Smooth muscle cell (in vitro differentiated cells): ENCODE data around the gene SDC3. TPM values are rescaled to one million over a fixed set of nuclear protein-coding genes. Genes with fewer than 3 reads are reported as not detected.

Experiments used
- DNase-seq: peaks from one replicate; lab custom pipeline; 2025; ENCODE audit not compliant: unreplicated experiment; lab: John Stamatoyannopoulos, UW
- H2AFZ ChIP-seq: fragments of 200-600 bp; sonication (generic); 2 replicates; pipeline ENCODE4 v1.6.0; 2016; ENCODE audit warnings: antibody characterized with exemption, low read depth, mild to moderate bottlenecking
- H3F3A ChIP-seq: fragments of 200-600 bp; sonication (generic); 2 replicates; pipeline ENCODE4 v1.6.0; 2017; ENCODE audit warnings: antibody characterized with exemption, low read depth
- H3K27ac ChIP-seq: fragments of 200-600 bp; sonication (generic); 2 replicates; pipeline ENCODE4 v1.5.1; 2016; ENCODE audit warnings: low read depth, mild to moderate bottlenecking
- H3K27me3 ChIP-seq: fragments of 200-600 bp; sonication (generic); 2 replicates; pipeline ENCODE4 v1.6.1; 2016; ENCODE audit warnings: low read depth, mild to moderate bottlenecking
- H3K36me3 ChIP-seq: fragments of 200-600 bp; sonication (generic); 2 replicates; pipeline ENCODE4 v1.5.1; 2016; ENCODE audit warnings: low read depth
- H3K4me1 ChIP-seq: fragments of 200-600 bp; sonication (generic); 2 replicates; pipeline ENCODE4 v1.5.1; 2016; ENCODE audit warnings: low read depth
- H3K4me2 ChIP-seq: fragments of 200-600 bp; sonication (generic); 2 replicates; pipeline ENCODE4 v1.6.0; 2016; ENCODE audit warnings: mild to moderate bottlenecking
- H3K4me3 ChIP-seq: fragments of 200-600 bp; sonication (generic); 2 replicates; pipeline ENCODE4 v1.5.1; 2016; ENCODE audit warnings: mild to moderate bottlenecking
- H3K79me2 ChIP-seq: fragments of 200-600 bp; sonication (generic); 2 replicates; pipeline ENCODE4 v1.6.0; 2016; ENCODE audit warnings: low read depth, mild to moderate bottlenecking
- H3K9ac ChIP-seq: fragments of 200-600 bp; sonication (generic); 2 replicates; pipeline ENCODE4 v1.6.0; 2016; ENCODE audit warnings: low read depth
- H3K9me3 ChIP-seq: fragments of 200-600 bp; sonication (generic); replicated peaks from 2 replicates; pipeline ENCODE4 v1.5.1; 2016; ENCODE audit warnings: low read depth
- H4K20me1 ChIP-seq: fragments of 200-600 bp; sonication (generic); 2 replicates; pipeline ENCODE4 v1.6.0; 2016; ENCODE audit warnings: low read depth
- WGBS: methylation state at CpG from one replicate; pipeline ENCODE4 v1.1.7; 2016; ENCODE audit warnings: low lambda C conversion rate; 5-methylcytosine and 5-hydroxymethylcytosine counted together
- polyA plus RNA-seq: library from polyadenylated mRNA; unstranded; fragments of >200 nt; fragmentation: Nextera tagmentation; extraction: Ambion mirVana; gene quantifications from 2 replicates; pipeline ENCODE4 v1.2.1, GENCODE V29; 2016
- total RNA-seq: library from RNA; depleted of rRNA; stranded (reverse); fragments of >200 nt; gene quantifications from 2 replicates; pipeline ENCODE4 v1.2.3, GENCODE V29; 2014
- TF ChIP-seq, protein P1 (sequence below): fragments of 200-600 bp; sonication (generic); IDR thresholded peaks from 2 replicates; pipeline ENCODE4 v1.5.1; 2017; ENCODE audit warnings: borderline replicate concordance, mild to moderate bottlenecking, antibody characterized with exemption; ENCODE audit not compliant: insufficient read depth, poor library complexity, severe bottlenecking

SDC3 gene
- total and polyA plus RNA-seq, 2 experiments from 2014 or later: 46.3 to 112 TPM

DNA sequence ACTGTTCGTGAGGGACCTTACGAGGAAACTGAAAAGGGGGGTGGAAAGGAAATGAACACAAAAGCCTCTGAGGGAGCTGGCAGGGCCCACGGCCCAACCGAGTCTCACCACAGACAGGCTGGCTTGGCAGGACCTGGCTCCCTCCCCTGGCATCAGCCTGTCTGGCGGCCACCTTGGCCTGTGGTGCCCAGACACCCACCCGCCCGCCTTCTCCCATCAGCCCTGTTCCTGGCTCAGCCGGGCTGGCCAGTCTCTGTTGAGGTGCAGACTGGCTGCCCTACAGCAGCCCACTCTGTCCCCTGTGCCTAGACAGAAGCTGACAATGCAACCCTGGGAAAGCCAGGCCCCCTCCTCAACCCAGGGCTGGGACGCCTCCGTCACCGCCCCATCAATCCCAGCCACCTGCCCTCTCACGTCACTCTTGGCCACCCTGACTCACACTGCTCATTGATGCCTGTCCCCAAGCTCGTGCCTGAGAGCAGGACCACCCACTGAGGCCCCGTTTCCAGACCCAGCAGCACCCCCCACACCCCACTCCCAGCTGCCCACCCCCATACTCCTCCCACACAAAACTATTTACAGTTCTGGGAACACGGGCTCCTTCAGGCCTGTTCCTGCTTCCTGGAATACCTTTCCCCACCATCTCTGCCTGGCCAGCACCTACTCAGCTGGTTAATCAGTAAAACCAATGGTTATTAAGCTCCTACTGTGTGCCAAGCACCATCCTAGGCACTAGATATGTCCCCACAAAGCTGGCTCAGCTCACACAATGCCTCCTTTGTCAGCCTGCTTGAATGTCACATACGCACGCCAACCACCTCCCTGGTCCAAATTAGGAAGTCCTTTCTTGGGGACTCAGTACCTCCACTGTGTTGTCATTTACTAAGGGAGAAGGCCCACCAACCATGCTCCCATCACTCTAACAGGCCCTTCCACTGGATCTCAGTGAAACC lies 22.7 kb downstream of the SDC3 start:
- H4K20me1 ChIP-seq: peaks cover 47% of the 10 kb centered on the region
- H3K9ac ChIP-seq: no peak overlapping the region
- H2AFZ ChIP-seq: no peak overlapping the region
- no peak for DNase-seq
- TF ChIP-seq, protein P1, sequence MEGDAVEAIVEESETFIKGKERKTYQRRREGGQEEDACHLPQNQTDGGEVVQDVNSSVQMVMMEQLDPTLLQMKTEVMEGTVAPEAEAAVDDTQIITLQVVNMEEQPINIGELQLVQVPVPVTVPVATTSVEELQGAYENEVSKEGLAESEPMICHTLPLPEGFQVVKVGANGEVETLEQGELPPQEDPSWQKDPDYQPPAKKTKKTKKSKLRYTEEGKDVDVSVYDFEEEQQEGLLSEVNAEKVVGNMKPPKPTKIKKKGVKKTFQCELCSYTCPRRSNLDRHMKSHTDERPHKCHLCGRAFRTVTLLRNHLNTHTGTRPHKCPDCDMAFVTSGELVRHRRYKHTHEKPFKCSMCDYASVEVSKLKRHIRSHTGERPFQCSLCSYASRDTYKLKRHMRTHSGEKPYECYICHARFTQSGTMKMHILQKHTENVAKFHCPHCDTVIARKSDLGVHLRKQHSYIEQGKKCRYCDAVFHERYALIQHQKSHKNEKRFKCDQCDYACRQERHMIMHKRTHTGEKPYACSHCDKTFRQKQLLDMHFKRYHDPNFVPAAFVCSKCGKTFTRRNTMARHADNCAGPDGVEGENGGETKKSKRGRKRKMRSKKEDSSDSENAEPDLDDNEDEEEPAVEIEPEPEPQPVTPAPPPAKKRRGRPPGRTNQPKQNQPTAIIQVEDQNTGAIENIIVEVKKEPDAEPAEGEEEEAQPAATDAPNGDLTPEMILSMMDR: no peak
- WGBS: 83% methylated on average over 17 of the region's 17 CpGs
- H3K36me3 ChIP-seq: no peaks in the 10 kb centered on the region
- H3K79me2 ChIP-seq: peaks cover 26% of the 10 kb centered on the region
- no peak overlapping the region for H3K27ac ChIP-seq
- peaks cover 6% of the 10 kb centered on the region for H3K4me1 ChIP-seq
- H3K4me2 ChIP-seq: no peak overlapping the region
- H3K27me3 ChIP-seq: no peaks in the 10 kb centered on the region
- H3K9me3 ChIP-seq: no peaks in the 10 kb centered on the region
- H3K4me3 ChIP-seq: no peak overlapping the region
- H3F3A ChIP-seq: no peaks in the 10 kb centered on the region

DNA sequence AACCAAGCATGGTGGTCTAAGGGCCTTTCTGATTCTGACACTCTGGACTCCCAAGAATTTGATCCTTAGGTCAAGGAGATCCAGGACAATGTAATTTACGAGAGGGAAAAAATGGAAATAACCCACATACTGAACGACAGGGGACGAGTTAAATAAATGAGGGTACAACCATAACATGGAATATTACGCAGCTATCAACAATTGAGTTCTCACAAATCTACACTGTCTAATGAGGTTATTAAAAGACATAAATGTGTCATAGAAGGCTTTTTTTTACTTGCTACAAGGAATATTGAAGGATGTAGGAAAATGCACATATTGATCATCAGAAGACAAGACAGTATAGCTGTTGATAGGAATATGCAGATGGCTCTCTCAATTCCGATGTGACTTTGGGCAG lies 23.8 kb downstream of the SDC3 start:
- 94% methylated on average over 5 of the region's 5 CpGs for WGBS
- H4K20me1 ChIP-seq: peaks cover 50% of the 10 kb centered on the region
- TF ChIP-seq, protein P1: no peak
- no peaks in the 10 kb centered on the region for H3K9me3 ChIP-seq
- no peak overlapping the region for H2AFZ ChIP-seq
- H3K4me3 ChIP-seq: no peak overlapping the region
- no peak overlapping the region for H3K4me2 ChIP-seq
- H3K9ac ChIP-seq: no peak overlapping the region
- H3K36me3 ChIP-seq: no peaks in the 10 kb centered on the region
- H3K27me3 ChIP-seq: no peaks in the 10 kb centered on the region
- peaks cover 26% of the 10 kb centered on the region for H3K79me2 ChIP-seq
- no peaks in the 10 kb centered on the region for H3F3A ChIP-seq
- H3K27ac ChIP-seq: no peak overlapping the region
- H3K4me1 ChIP-seq: peaks cover 6% of the 10 kb centered on the region
- DNase-seq: no peak

DNA sequence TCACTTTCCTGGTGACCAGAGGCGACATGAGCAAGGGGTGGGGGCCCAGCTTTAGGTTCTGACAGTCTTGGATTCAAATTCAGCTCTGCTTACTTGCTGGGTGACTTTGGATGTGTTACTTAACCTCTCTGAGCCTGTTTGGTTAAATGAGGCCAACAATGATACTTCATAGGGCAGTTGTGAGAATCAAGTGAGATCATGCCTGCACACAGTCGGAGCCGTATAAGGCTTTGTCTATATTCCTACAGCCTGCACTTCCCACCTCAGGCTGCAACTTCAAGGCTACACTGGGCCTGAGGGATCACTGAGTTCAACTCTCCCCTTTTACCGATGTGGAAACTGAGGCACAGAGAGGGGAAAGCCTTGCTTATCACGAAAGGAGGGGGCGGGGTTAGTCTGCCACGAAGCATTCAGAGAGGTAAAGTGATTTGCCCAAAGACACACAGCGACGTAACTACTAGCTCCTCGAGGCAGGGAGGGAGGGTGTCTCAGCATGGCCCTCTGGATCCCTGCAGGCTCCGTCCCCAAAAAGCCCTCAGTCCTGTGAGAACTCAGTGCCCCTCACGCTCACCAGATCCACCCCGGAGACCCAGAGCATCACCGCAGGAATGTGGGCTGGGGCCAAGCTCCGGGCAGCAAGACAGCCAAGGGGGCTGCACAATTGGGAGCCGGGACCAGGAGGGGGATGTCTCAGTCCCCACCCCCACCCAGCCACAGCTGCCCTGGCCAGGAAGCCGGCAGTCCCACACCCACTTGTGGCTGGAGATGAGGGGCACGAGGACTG lies 25.0 kb downstream of the SDC3 start:
- H3K27me3 ChIP-seq: no peaks in the 10 kb centered on the region
- H3K27ac ChIP-seq: no peak overlapping the region
- TF ChIP-seq, protein P1: no peak
- H3K79me2 ChIP-seq: peaks cover 26% of the 10 kb centered on the region
- no peaks in the 10 kb centered on the region for H3K36me3 ChIP-seq
- 90% methylated on average over 18 of the region's 18 CpGs for WGBS
- no peak overlapping the region for H3K4me3 ChIP-seq
- H4K20me1 ChIP-seq: peaks cover 62% of the 10 kb centered on the region
- H2AFZ ChIP-seq: no peak overlapping the region
- no peak for DNase-seq
- H3K4me2 ChIP-seq: no peak overlapping the region
- H3F3A ChIP-seq: no peaks in the 10 kb centered on the region
- H3K4me1 ChIP-seq: peaks cover 6% of the 10 kb centered on the region
- H3K9me3 ChIP-seq: no peaks in the 10 kb centered on the region
- no peak overlapping the region for H3K9ac ChIP-seq
